GM23338 (cell line): ENCODE data around the gene AGFG2.

Experiments used
- CREB1 ChIP-seq: fragments of 250-450 bp; sonication (Bioruptor Pico); IDR thresholded peaks from 2 replicates; pipeline ENCODE4 v1.5.0; 2020; ENCODE audit warnings: low read depth, mild to moderate bottlenecking, moderate library complexity
- ETS1 ChIP-seq: IDR thresholded peaks from 2 replicates; pipeline ENCODE4 v1.6.1; 2016; ENCODE audit warnings: antibody characterized with exemption
- EZH2 ChIP-seq: fragments of 200-600 bp; sonication (generic); IDR thresholded peaks from one replicate; pipeline ENCODE4 v1.8.0; 2017; ENCODE audit warnings: antibody characterized with exemption, mild to moderate bottlenecking, low read depth; ENCODE audit not compliant: unreplicated experiment
- EZH2phosphoT487 ChIP-seq: fragments of 200-600 bp; sonication (generic); IDR thresholded peaks from one replicate; pipeline ENCODE4 v1.8.1; 2018; ENCODE audit warnings: antibody characterized with exemption; ENCODE audit not compliant: unreplicated experiment
- JUNB ChIP-seq: IDR thresholded peaks from one replicate; pipeline ENCODE4 v1.6.1; 2016; ENCODE audit warnings: antibody characterized with exemption; ENCODE audit not compliant: unreplicated experiment
- NANOG ChIP-seq: IDR thresholded peaks from 2 replicates; pipeline ENCODE4 v1.6.1; 2016; ENCODE audit warnings: antibody characterized with exemption, borderline replicate concordance
- POLR2AphosphoS5 ChIP-seq: IDR thresholded peaks from 2 replicates; pipeline ENCODE4 v1.6.1; 2016; ENCODE audit warnings: antibody characterized with exemption, low read depth
- REST ChIP-seq: IDR thresholded peaks from one replicate; pipeline ENCODE4 v1.6.1; 2018; ENCODE audit warnings: antibody characterized with exemption; ENCODE audit not compliant: unreplicated experiment
- ZNF114 ChIP-seq: fragments of 250-450 bp; sonication (Bioruptor Pico); IDR thresholded peaks from 2 replicates; pipeline ENCODE4 v1.5.0; 2020; ENCODE audit warnings: mild to moderate bottlenecking, moderate library complexity
- ZNF331 ChIP-seq: fragments of 250-450 bp; sonication (Bioruptor Pico); IDR thresholded peaks from 2 replicates; pipeline ENCODE4 v1.5.0; 2020; ENCODE audit warnings: low read depth, mild to moderate bottlenecking, moderate library complexity
- TF ChIP-seq, protein P1 (sequence below), 2 experiments: fragments of 200-600 bp in 1 of 2; sonication (generic) in 1 of 2; conservative IDR thresholded peaks; 2 replicates each; pipeline versions ENCODE4 v1.5.1 to v1.6.1; 2016 to 2017; ENCODE audit warnings: antibody characterized with exemption in 2 of 2, low read depth in 2 of 2, mild to moderate bottlenecking in 2 of 2, moderate library complexity in 1 of 2

DNA sequence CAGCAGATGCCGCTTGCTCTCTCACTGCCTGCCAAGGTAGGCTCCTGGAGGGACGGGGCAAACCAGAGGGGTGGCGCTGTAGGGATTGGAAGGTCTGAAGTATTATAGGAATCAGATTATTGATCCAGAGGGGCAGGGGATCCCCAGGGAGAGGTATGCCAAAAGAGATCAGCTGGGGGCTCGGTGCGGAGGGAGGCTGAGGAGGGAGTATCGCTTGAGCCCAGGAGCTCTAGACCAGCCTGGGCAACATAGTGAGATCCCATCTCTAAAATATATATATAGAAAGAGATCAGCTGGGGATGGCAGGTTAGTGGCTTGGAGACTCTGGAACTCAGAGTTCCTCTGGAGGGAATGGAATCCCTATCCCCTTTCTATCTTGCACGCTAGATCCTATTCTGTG is 56.2 kb downstream of the AGFG2 start:
- TF ChIP-seq, protein P1, sequence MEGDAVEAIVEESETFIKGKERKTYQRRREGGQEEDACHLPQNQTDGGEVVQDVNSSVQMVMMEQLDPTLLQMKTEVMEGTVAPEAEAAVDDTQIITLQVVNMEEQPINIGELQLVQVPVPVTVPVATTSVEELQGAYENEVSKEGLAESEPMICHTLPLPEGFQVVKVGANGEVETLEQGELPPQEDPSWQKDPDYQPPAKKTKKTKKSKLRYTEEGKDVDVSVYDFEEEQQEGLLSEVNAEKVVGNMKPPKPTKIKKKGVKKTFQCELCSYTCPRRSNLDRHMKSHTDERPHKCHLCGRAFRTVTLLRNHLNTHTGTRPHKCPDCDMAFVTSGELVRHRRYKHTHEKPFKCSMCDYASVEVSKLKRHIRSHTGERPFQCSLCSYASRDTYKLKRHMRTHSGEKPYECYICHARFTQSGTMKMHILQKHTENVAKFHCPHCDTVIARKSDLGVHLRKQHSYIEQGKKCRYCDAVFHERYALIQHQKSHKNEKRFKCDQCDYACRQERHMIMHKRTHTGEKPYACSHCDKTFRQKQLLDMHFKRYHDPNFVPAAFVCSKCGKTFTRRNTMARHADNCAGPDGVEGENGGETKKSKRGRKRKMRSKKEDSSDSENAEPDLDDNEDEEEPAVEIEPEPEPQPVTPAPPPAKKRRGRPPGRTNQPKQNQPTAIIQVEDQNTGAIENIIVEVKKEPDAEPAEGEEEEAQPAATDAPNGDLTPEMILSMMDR (conservative IDR thresholded peaks at IDR 0.05; ENCODE audit: low read depth in 2 of 2), result no peak
- no peak for TF ChIP-seq EZH2
- no peak for TF ChIP-seq REST
- no peak for TF ChIP-seq POLR2AphosphoS5
- no peak for TF ChIP-seq ZNF114 (CRISPR knock-in tag)
- TF ChIP-seq JUNB, result no peak
- TF ChIP-seq ETS1, result no peak
- no peak for TF ChIP-seq EZH2phosphoT487
- no peak for TF ChIP-seq CREB1 (CRISPR knock-in tag)
- TF ChIP-seq ZNF331 (CRISPR knock-in tag), result no peak
- TF ChIP-seq NANOG, result no peak
